CD4-positive, alpha-beta T cell (primary cell): ENCODE data around the gene CCR5. TPM values are rescaled to one million over a fixed set of nuclear protein-coding genes. Genes with fewer than 3 reads are reported as not detected.

Experiments
- ATAC-seq: fragments of 200-7000 bp; cut with Tn5 transposase; one replicate; pipeline ENCODE4 v1.10.0; 2022; ENCODE audit warnings: mild to moderate bottlenecking; ENCODE audit not compliant: poor library complexity
- CTCF ChIA-PET: fragments of 350-600 bp; sonication (Branson Sonifier 250); formaldehyde crosslinking; loops from one replicate; lab custom pipeline; 2021; ENCODE audit warnings: antibody characterized with exemption, inconsistent platforms; lab: Charles Lee
- POLR2A ChIA-PET: fragments of 350-600 bp; sonication (Branson Sonifier 250); formaldehyde crosslinking; loops from one replicate; lab custom pipeline; 2021; ENCODE audit warnings: antibody characterized with exemption, inconsistent platforms; lab: Charles Lee
- DNase-seq, 14 experiments: peaks; one replicate each; pipeline ENCODE4 v3.0.0-alpha.2; 2013 to 2020; ENCODE audit warnings: mixed read lengths in 2 of 14
- H3K27ac ChIP-seq, 2 donors: one replicate each; pipeline versions ENCODE4 v1.5.1 to v1.7.0; 2013; ENCODE audit warnings: low read length in 2 of 2, low read depth in 1 of 2, mild to moderate bottlenecking in 1 of 2
- H3K27me3 ChIP-seq, 2 experiments: 1 replicate in 1 of 2; 2 replicates in 1 of 2; pipeline versions ENCODE4 v1.6.1 to v1.7.0; 2013; ENCODE audit warnings: low read length in 2 of 2, control low read depth in 1 of 2, mild to moderate bottlenecking in 1 of 2, moderate library complexity in 1 of 2; ENCODE audit not compliant: insufficient read depth in 2 of 2, control insufficient read depth in 1 of 2
- H3K36me3 ChIP-seq: one replicate; pipeline ENCODE4 v1.6.1; 2013; ENCODE audit warnings: low read length, control low read depth; ENCODE audit not compliant: insufficient read depth
- H3K4me1 ChIP-seq: one replicate; pipeline ENCODE4 v1.6.1; 2013; ENCODE audit warnings: low read length, control low read depth; ENCODE audit not compliant: insufficient read depth
- H3K4me3 ChIP-seq: one replicate; pipeline ENCODE4 v1.5.1; 2013; ENCODE audit warnings: mild to moderate bottlenecking, low read length, moderate library complexity
- H3K9me3 ChIP-seq, 2 experiments: 1 replicate in 1 of 2; 2 replicates in 1 of 2; pipeline versions ENCODE4 v1.6.1 to v1.7.0; 2013; ENCODE audit warnings: low read length in 2 of 2, mild to moderate bottlenecking in 2 of 2, control low read depth in 1 of 2, moderate library complexity in 1 of 2; ENCODE audit not compliant: control insufficient read depth in 1 of 2, insufficient read depth in 1 of 2
- H3K27ac Mint-ChIP-seq: one replicate; pipeline ENCODE4 v1.8.0; 2020; ENCODE audit warnings: mixed read lengths
- H3K27me3 Mint-ChIP-seq: one replicate; pipeline ENCODE4 v1.8.0; 2021; ENCODE audit warnings: mixed read lengths
- H3K36me3 Mint-ChIP-seq: one replicate; pipeline ENCODE4 v1.8.0; 2021; ENCODE audit warnings: low read depth, mixed read lengths
- H3K4me1 Mint-ChIP-seq: one replicate; pipeline ENCODE4 v1.8.0; 2021; ENCODE audit warnings: low read depth, mixed read lengths
- H3K4me3 Mint-ChIP-seq: one replicate; pipeline ENCODE4 v1.8.0; 2020; ENCODE audit warnings: mild to moderate bottlenecking, mixed read lengths
- H3K9me3 Mint-ChIP-seq: one replicate; pipeline ENCODE4 v1.8.0; 2020; ENCODE audit warnings: mixed read lengths
- CTCF ChIP-seq: fragments of 200-600 bp; IDR thresholded peaks from one replicate; pipeline ENCODE4 v1.8.0; 2022; ENCODE audit warnings: antibody characterized with exemption, mild to moderate bottlenecking
- intact Hi-C, 2 experiments: fragments of 100-400 bp; cut with DNase I in 1 of 2; cut with micrococcal nuclease in 1 of 2; formaldehyde crosslinking; loops; one replicate each; pipeline versions ENCODE4 v1.15.1 to v1.9.0; 2023 to 2025; cut with DNase I, micrococcal nuclease
- total RNA-seq, 174 experiments: library from RNA in 2 of 174; stranded (reverse) in 2 of 174; gene quantifications; one replicate each; pipeline ENCODE4 v1.2.3 and lab custom pipeline; 2021 to 2026

Gene CCR5
- total RNA-seq, 2 experiments from 2014 or later = 1.1 to 1.4 TPM

GRCh38 chr3:46350262-46350565 lies 20.5 kb upstream of the CCR5 start:
- ATAC-seq (no peak), DNase-seq (no peak)
- CTCF ChIA-PET = interaction anchor here (1.0 to 1.7 kb wide), 3 partner anchors 18 to 55 kb away, joined by 3 to 4 read pairs (median 3); no protein-coding TSS in a partner anchor
- Histone ChIP-seq H3K36me3 (no peaks in the 10 kb centered on the region), H3K9me3 (no peaks in the 10 kb centered on the region), H3K4me3 (no peak overlapping the region), H3K27ac (peak overlapping the region in 1 of 2 donors; percentile 2), H3K27me3 (no peaks in the 10 kb centered on the region), H3K4me1 (peaks cover 47% of the 10 kb centered on the region)
- no peak overlapping the region for H3K4me3 Mint-ChIP-seq
- intact Hi-C loops = no loop called here
- H3K36me3 Mint-ChIP-seq = no peaks in the 10 kb centered on the region
- H3K27me3 Mint-ChIP-seq = no peaks in the 10 kb centered on the region
- H3K27ac Mint-ChIP-seq = no peak overlapping the region
- peaks cover 71% of the 10 kb centered on the region for H3K4me1 Mint-ChIP-seq
- no peaks in the 10 kb centered on the region for H3K9me3 Mint-ChIP-seq
- POLR2A ChIA-PET = interaction anchor here (0.9 to 1.8 kb wide), 3 partner anchors 18 to 20 kb away, joined by 3 to 7 read pairs (median 3); partner anchors contain the start of gene CCR5
- TF ChIP-seq CTCF = no peak

- H3K27me3 Mint-ChIP-seq = no peaks in the 10 kb centered on the region
- Histone ChIP-seq H3K36me3 (no peaks in the 10 kb centered on the region), H3K27me3 (no peaks in the 10 kb centered on the region), H3K4me3 (no peak overlapping the region), H3K27ac (peak overlapping the region in 1 of 2 donors; percentile 1), H3K4me1 (peaks cover 56% of the 10 kb centered on the region), H3K9me3 (no peaks in the 10 kb centered on the region)
- POLR2A ChIA-PET = no interaction called here
- intact Hi-C loops = no loop called here
- DNase-seq (no peak), ATAC-seq (no peak)
- no peaks in the 10 kb centered on the region for H3K36me3 Mint-ChIP-seq
- TF ChIP-seq CTCF = no peak
- CTCF ChIA-PET = interaction anchor here (1.4 to 2.0 kb wide), 3 partner anchors 17 to 273 kb away, joined by 3 to 7 read pairs (median 7); no protein-coding TSS in a partner anchor
- no peak overlapping the region for H3K27ac Mint-ChIP-seq
- H3K9me3 Mint-ChIP-seq = no peaks in the 10 kb centered on the region
- peaks cover 73% of the 10 kb centered on the region for H3K4me1 Mint-ChIP-seq
- no peak overlapping the region for H3K4me3 Mint-ChIP-seq
Measured at GRCh38 chr3:46351646-46352045, 19.1 kb upstream of the CCR5 start.

DNA sequence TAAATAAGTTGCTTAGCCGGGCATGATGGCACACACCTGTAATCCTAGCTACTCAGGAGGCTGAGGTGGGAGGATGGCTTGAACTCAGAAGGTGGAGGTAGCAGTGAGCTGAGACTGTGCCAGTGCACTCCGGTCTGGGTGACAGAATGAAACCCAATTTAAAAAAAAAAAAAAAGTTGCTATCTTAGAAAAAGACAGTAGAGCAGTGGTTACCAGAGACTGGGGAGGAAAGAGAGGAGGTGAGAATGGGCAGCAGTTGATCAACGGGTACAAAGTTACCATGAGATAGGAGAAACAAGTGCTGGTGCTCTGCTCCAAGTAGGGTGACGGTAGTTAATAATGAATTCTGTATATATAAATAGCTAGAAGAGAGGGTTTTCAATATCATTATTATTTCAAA lies 17.7 kb upstream of the CCR5 start:
- Histone ChIP-seq H3K9me3 (no peaks in the 10 kb centered on the region), H3K4me3 (no peak overlapping the region), H3K36me3 (peaks cover 4% of the 10 kb centered on the region), H3K27me3 (no peaks in the 10 kb centered on the region), H3K27ac (no peak overlapping the region), H3K4me1 (peaks cover 68% of the 10 kb centered on the region)
- intact Hi-C loops = no loop called here
- Mint-ChIP-seq H3K27ac (peak overlapping the region; percentile 16), H3K9me3 (no peaks in the 10 kb centered on the region), H3K4me1 (peaks cover 68% of the 10 kb centered on the region), H3K36me3 (no peaks in the 10 kb centered on the region), H3K4me3 (peak overlapping the region; percentile 18), H3K27me3 (no peaks in the 10 kb centered on the region)
- TF ChIP-seq CTCF = no peak
- POLR2A ChIA-PET = no interaction called here
- no peak for DNase-seq
- ATAC-seq = no peak
- CTCF ChIA-PET = interaction anchor here (1.4 kb wide), 1 partner anchor 77 kb away, joined by 10 read pairs; no protein-coding TSS in a partner anchor
